Immature natural killer cell (primary cell): ENCODE results near the gene ATG7. TPM values are rescaled to one million over a fixed set of nuclear protein-coding genes. Genes with fewer than 3 reads are reported as not detected.
A peak's percentile ranks its signal among the peaks of the same experiment; 100 is the strongest.
"Not testable (repeated sequence)": the region's sequence is repeated elsewhere in the genome, so short reads cannot be mapped to it uniquely, and the experiment has no call there.

Source experiments
- DNase-seq, 3 donors: peaks; one replicate each; pipeline ENCODE4 v3.0.0; 2022; ENCODE audit warnings: mixed read lengths in 1 of 3
- H3K27ac Mint-ChIP-seq, 6 donors: one replicate each; pipeline ENCODE4 v1.8.0; 2020; ENCODE audit warnings: mixed read lengths in 6 of 6, mild to moderate bottlenecking in 5 of 6, inconsistent platforms in 4 of 6, moderate library complexity in 3 of 6
- H3K27me3 Mint-ChIP-seq, 3 donors: one replicate each; pipeline ENCODE4 v1.8.0; 2020 to 2021; ENCODE audit warnings: low read depth in 3 of 3, mild to moderate bottlenecking in 3 of 3, mixed read lengths in 3 of 3, moderate library complexity in 3 of 3, inconsistent platforms in 1 of 3
- H3K36me3 Mint-ChIP-seq, 3 donors: one replicate each; pipeline ENCODE4 v1.8.0; 2020; ENCODE audit warnings: mixed read lengths in 3 of 3, inconsistent platforms in 2 of 3, mild to moderate bottlenecking in 2 of 3
- H3K4me1 Mint-ChIP-seq, 2 donors: one replicate each; pipeline ENCODE4 v1.8.0; 2020; ENCODE audit warnings: inconsistent platforms in 2 of 2, mild to moderate bottlenecking in 2 of 2, mixed read lengths in 2 of 2, moderate library complexity in 1 of 2
- H3K4me3 Mint-ChIP-seq, 5 donors: one replicate each; pipeline ENCODE4 v1.8.0; 2020; ENCODE audit warnings: mild to moderate bottlenecking in 5 of 5, mixed read lengths in 5 of 5, inconsistent platforms in 3 of 5, moderate library complexity in 3 of 5
- H3K9me3 Mint-ChIP-seq, 6 donors: one replicate each; pipeline ENCODE4 v1.8.0; 2020; ENCODE audit warnings: mild to moderate bottlenecking in 6 of 6, mixed read lengths in 6 of 6, inconsistent platforms in 4 of 6, moderate library complexity in 3 of 6
- polyA plus RNA-seq, 3 donors: library from polyadenylated mRNA; unstranded; fragments of 300-500 nt; fragmentation: Illumina TruSeq; gene quantifications; one replicate each; pipeline ENCODE4 v1.2.3, GENCODE V29; 2021

The ATG7 gene
- polyA plus RNA-seq, 3 donors from 2014 or later: 12.9 to 22.1 (median 14.0) TPM

DNA sequence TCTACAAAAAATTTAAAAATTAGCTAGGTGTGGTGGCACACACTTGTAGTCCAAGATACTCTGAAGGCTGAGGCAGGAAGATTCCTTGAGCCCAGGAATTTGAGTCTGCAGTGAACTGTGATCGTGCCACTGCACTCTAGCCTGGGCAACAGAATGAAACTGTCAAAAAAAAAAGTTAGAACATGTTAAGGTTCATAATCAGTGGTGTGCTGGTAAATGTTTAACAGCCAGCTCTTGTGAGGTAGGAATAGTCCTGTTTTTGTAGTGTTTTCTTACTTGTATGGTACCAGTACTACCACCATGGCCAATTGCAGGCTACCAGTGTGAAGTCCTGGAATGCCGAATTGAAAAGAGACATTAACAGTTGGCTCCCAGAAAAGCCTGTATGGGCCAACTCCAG, 50.7 kb downstream of the ATG7 start:
- Mint-ChIP-seq H3K4me3 (no peak overlapping the region), H3K9me3 (no peaks in the 10 kb centered on the region), H3K27me3 (no peaks in the 10 kb centered on the region), H3K4me1 (no peaks in the 10 kb centered on the region), H3K27ac (peak overlapping the region in 1 of 6 donors; percentile 5), H3K36me3 (peaks cover 24 to 70% (median 34%) of the 10 kb centered on the region in 3 donors)
- DNase-seq: no peak

DNA sequence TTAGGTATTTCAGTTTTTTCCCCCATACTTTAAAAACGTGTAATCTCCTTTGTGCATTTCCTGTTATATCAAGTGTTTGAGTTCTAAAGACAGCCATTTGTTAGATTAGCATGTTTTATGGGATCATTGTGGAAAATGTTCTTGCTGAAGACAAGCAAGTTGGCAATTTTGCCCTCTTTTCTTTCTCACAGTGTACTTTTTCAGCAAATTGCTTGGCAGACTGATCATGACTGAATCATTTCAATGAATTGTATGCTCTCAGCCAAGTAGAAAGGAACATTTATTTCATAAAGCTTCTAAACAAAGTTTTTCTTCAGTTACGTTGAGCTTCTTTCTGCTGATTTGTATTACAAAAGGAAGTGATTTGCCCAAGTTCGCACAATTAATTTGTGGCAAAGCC, 51.6 kb downstream of the ATG7 start:
- no peak for DNase-seq
- Mint-ChIP-seq H3K27ac (peak overlapping the region in 1 of 6 donors; percentile 35), H3K4me3 (no peak overlapping the region), H3K9me3 (no peaks in the 10 kb centered on the region), H3K36me3 (peaks cover 15 to 61% (median 25%) of the 10 kb centered on the region in 3 donors), H3K4me1 (no peaks in the 10 kb centered on the region), H3K27me3 (no peaks in the 10 kb centered on the region)

DNA sequence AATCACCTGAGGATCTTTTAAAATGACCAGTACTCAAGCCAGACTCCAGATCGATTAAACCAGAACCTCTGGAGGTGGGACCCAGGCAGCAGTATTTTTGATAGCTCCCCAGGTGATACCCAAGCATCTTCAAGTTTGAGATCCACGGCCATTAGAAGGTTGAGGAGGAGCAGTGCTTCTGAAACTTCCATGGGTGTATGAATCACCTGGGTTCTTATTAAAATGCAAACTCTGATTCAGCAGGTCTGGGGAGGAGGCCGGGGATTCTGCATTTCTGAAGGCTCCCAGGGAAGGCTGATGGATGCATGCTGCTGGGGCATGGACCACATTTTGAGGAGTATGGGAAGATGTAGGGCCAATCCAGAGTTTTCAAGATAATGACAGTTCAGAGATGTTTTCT, 55.4 kb downstream of the ATG7 start:
- H3K36me3 Mint-ChIP-seq: peaks cover 16 to 38% (median 20%) of the 10 kb centered on the region in 3 donors
- H3K27me3 Mint-ChIP-seq: no peaks in the 10 kb centered on the region
- no peak overlapping the region for H3K4me3 Mint-ChIP-seq
- DNase-seq: no peak
- H3K27ac Mint-ChIP-seq: no peak overlapping the region
- H3K4me1 Mint-ChIP-seq: no peaks in the 10 kb centered on the region
- H3K9me3 Mint-ChIP-seq: no peaks in the 10 kb centered on the region

DNA sequence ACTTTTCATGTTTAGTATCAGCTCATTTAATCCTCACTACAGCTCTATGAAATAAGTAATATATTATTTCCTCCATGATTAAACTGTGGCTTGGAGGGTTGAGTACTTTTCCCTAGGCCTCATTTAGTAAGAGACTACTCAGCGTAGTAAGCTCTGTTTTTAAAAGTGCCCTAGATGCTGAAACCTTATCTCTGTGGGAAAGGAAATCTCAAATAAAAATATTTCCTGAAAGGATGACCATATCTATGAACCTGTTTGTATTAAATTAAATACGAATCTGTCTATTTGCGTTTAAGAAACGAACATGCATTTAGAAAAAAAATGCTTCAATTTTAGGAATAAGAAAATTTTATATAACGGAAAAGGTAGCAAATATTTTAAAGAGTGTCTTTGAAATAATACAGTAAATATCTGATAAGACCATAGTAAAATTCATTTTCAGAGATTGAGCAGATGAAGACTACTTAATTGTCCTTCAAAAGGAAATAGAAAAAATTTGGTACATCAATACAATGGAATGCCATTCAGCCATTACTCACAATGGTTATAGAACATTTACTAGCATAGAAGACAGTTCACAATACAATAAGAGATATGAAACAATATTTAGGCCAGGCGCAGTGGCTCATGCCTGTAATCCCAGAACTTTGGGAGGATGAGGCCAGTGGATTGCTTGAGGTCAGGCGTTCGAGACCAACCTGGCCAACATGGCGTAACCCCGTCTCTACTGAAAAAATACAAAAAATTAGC, 56.2 kb downstream of the ATG7 start:
- H3K9me3 Mint-ChIP-seq: no peaks in the 10 kb centered on the region
- no peak overlapping the region for H3K4me3 Mint-ChIP-seq
- H3K27me3 Mint-ChIP-seq: no peaks in the 10 kb centered on the region
- H3K36me3 Mint-ChIP-seq: peaks cover 13 to 41% (median 20%) of the 10 kb centered on the region in 3 donors
- H3K27ac Mint-ChIP-seq: no peak overlapping the region
- H3K4me1 Mint-ChIP-seq: no peaks in the 10 kb centered on the region
- no peak for DNase-seq

DNA sequence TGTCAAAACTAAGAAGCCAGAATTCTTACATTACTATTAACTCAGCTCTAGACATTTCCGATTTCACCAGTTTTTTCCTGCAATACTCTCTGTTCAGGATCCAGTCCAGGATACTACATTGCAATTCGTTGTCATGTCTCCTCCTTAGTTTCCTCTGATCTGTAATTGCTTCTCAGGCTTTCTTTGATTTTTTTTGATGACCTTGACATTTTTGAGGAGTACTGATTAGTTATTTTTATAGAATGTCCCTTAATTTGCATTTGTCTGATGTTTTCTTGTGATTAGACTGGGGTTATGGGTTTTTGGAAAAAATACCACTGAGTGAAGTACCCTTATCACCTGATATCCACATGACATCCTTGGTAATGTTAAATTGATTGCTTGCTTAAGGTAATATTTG, 57.6 kb downstream of the ATG7 start:
- peak overlapping the region in 1 of 6 donors; percentile 20 for H3K27ac Mint-ChIP-seq

DNA sequence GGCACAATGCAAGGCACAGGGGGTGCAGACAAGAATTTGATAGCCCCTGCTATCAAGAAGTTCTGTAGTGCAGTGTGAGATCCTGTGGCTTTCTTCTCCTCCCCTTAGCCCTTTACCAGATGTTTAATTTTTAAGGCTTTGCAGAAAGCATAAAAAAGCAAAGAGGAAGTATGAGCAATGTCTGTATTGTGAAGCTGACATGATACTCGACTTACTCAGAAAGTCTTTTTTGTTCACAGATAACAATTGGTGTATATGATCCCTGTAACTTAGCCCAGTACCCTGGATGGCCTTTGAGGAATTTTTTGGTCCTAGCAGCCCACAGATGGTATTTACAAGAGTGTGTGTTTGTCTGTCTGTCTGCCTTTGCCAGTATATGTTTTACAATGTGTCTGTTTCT, 58.9 kb downstream of the ATG7 start:
- Mint-ChIP-seq H3K4me3 (no peak overlapping the region), H3K4me1 (no peaks in the 10 kb centered on the region), H3K36me3 (peaks cover 12 to 29% (median 13%) of the 10 kb centered on the region in 3 donors), H3K27ac (peak overlapping the region in 4 of 6 donors; percentile 9 to 72 (median 14)), H3K9me3 (no peaks in the 10 kb centered on the region), H3K27me3 (no peaks in the 10 kb centered on the region)
- DNase-seq: no peak

More for the DNA sequence above, 57.6 kb downstream of the ATG7 start:
- no peaks in the 10 kb centered on the region for H3K27me3 Mint-ChIP-seq
- no peaks in the 10 kb centered on the region for H3K4me1 Mint-ChIP-seq
- no peak for DNase-seq
- peaks cover 8 to 34% (median 15%) of the 10 kb centered on the region in 3 donors for H3K36me3 Mint-ChIP-seq
- H3K9me3 Mint-ChIP-seq: no peaks in the 10 kb centered on the region
- H3K4me3 Mint-ChIP-seq: no peak overlapping the region

DNA sequence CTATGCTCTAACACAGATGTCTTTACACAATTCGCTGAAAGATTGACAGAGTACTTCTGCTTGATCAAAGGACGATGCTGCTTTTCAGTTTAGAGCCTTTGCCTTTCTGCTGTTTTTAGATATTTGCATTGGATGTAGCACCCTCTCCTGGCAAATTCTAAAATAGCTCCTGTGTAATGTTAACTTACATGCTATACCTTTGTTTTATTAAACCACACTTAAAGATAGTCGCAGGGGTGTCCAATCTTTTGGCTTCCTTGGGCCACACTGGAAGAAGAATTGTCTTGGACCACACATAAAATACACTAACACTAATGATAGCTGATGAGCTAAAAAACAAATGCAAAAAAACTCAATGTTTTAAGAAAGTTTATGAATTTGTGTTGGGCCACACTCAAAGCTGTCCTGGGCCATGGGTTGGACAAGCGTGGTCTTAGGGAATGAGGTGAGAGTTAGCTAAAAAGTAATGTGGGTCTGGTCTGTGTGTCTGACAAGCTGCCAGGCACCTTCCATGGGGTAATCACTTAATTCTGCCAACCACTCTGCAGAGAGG, 62.9 kb downstream of the ATG7 start:
- peaks cover 5 to 16% (median 12%) of the 10 kb centered on the region in 3 donors for H3K36me3 Mint-ChIP-seq
- peak; percentile 45 to 60 (median 50) for DNase-seq

DNA sequence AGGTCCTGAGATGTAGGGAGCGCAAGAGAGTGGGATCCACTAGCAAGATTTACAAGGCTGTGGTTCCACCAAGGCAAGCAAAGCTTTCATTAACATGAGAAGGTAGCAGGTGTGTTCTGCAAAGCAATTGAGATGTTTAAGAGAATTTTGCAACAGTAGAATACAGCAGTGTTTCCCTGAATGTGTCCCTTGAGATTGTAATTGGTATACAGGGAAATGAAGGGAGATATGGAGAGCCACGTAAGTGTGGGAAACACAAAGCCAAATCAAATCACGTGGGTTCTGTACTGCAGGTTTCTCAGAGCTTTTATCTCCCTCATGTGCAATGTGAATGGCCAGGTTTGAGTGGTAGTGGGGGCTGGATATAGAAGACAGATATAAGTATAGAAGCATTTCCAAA, 67.3 kb downstream of the ATG7 start:
- peaks cover 15 to 31% (median 18%) of the 10 kb centered on the region in 3 donors for H3K36me3 Mint-ChIP-seq
- no peaks in the 10 kb centered on the region for H3K27me3 Mint-ChIP-seq
- no peaks in the 10 kb centered on the region for H3K4me1 Mint-ChIP-seq
- H3K9me3 Mint-ChIP-seq: no peaks in the 10 kb centered on the region
- no peak for DNase-seq
- H3K27ac Mint-ChIP-seq: peak overlapping the region in 4 of 6 donors; percentile 26 to 43 (median 38)
- no peak overlapping the region for H3K4me3 Mint-ChIP-seq

More for the DNA sequence above, 62.9 kb downstream of the ATG7 start:
- Mint-ChIP-seq H3K27me3 (no peaks in the 10 kb centered on the region), H3K9me3 (no peaks in the 10 kb centered on the region), H3K27ac (peak overlapping the region in 1 of 6 donors; percentile 31), H3K4me1 (no peaks in the 10 kb centered on the region), H3K4me3 (no peak overlapping the region)

DNA sequence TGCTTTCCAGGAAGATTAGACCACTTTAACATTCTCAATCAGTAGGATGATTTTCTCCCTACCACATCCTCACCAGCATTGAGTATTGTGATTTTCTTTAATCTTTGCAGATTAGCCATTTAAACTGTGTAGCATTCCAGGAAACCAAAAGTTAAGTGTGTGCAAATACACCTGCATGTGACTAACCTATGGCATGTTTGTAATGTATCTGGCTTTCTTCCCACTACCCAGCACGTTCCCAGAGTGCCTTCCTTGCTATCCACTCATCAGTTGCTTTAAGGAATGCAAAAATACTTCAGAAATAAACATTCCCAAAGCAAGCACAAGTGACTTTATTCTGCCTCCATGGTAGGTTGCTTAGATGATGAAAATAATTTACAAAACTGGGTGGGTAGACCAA, 74.2 kb downstream of the ATG7 start:
- DNase-seq: no peak

DNA sequence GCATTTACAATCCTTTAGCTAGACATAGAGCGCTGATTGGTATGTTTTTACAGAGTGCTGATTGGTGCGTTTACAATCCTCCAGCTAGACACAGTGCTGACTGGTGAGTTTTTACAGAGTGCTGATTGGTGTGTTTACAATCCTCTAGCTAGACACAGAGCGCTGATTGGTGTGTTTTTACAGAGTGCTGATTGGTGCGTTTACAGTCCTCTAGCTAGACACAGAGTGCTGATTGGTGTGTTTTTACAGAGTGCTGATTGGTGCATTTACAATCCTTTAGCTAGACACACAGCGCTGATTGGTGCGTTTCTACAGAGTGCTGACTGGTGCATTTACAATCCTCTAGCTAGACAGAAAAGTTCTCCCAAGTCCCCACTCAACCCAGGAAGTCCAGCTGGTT, 76.7 kb downstream of the ATG7 start:
- H3K4me1 Mint-ChIP-seq, DNase-seq, H3K27me3 Mint-ChIP-seq, H3K27ac Mint-ChIP-seq, H3K9me3 Mint-ChIP-seq, H3K4me3 Mint-ChIP-seq: not testable (repeated sequence)
- peaks cover 24 to 80% (median 68%) of the 10 kb centered on the region in 3 donors for H3K36me3 Mint-ChIP-seq

More for the DNA sequence above, 74.2 kb downstream of the ATG7 start:
- no peak overlapping the region for H3K27ac Mint-ChIP-seq
- H3K9me3 Mint-ChIP-seq: no peaks in the 10 kb centered on the region
- no peaks in the 10 kb centered on the region for H3K4me1 Mint-ChIP-seq
- no peaks in the 10 kb centered on the region for H3K27me3 Mint-ChIP-seq
- peaks cover 30 to 71% (median 66%) of the 10 kb centered on the region in 3 donors for H3K36me3 Mint-ChIP-seq
- no peak overlapping the region for H3K4me3 Mint-ChIP-seq

DNA sequence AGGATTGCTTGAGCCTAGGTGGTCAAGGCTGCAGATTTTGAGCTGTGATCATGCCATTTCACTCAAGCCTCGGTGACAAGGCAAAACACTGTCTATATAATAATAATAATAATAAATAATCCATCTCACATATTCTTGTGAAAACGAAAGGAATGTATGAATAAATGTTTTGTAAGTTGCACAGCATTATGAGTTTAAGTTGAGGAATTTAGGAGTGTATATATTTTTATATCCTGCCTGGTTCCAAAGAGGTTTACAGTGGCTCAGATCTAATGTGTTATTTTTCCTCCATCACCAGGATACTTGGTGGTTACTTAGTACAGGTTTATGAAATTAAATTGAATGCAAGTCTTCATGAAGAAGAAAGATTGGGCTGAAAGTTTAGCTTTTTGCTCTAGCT, 77.2 kb downstream of the ATG7 start:
- Mint-ChIP-seq H3K36me3 (peaks cover 21 to 77% (median 63%) of the 10 kb centered on the region in 3 donors), H3K4me1 (no peaks in the 10 kb centered on the region), H3K27ac (peak overlapping the region in 1 of 6 donors; percentile 33), H3K9me3 (no peaks in the 10 kb centered on the region), H3K4me3 (no peak overlapping the region), H3K27me3 (peaks cover 0 to 1% (median 0%) of the 10 kb centered on the region in 3 donors)
- DNase-seq: no peak

DNA sequence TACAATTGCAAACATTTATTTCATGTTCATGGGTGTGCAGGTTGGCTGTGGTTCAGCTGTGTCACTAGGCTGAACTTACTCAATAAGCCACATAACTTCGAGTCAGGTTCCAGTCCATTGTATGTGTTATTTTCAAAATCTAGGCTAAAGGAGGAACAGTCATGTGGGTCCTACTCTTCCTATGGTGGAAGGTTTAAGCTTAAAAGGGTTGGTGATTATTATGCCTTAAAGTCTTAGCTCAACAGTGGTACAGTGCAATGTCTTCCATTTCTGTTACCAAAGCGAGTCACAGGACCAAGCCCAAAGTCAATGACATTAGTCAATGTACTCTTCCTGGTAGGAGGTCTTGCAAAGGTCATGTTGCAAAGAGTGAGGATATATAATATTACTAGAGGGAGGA, 78.2 kb downstream of the ATG7 start:
- Mint-ChIP-seq H3K36me3 (peaks cover 21 to 73% (median 56%) of the 10 kb centered on the region in 3 donors), H3K4me1 (no peaks in the 10 kb centered on the region)

DNA sequence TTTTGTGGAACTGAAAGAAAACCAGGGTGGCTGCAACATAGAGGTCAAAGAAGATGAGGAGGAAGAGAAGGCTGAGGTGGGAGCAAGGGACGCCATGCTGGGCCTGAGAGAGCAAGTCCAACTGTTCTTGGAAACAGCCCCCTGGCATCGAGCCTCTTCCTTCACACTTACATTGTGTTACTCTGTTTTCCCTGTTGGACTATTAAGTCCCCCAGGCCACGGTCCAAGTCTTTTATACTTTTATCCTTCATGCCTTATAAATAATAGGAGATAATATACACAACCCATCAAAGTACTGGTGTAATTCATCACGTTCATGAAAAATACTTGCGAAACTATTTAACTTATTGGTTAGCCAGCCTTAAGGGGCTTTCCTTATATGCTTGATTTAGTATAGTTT, 79.3 kb downstream of the ATG7 start:
- no peak overlapping the region for H3K27ac Mint-ChIP-seq
- no peaks in the 10 kb centered on the region for H3K9me3 Mint-ChIP-seq
- H3K4me1 Mint-ChIP-seq: no peaks in the 10 kb centered on the region
- DNase-seq: no peak
- no peak overlapping the region for H3K4me3 Mint-ChIP-seq
- H3K36me3 Mint-ChIP-seq: peaks cover 21 to 68% (median 47%) of the 10 kb centered on the region in 3 donors
- H3K27me3 Mint-ChIP-seq: peaks cover 0 to 1% (median 0%) of the 10 kb centered on the region in 3 donors

More for the DNA sequence above, 78.2 kb downstream of the ATG7 start:
- no peak for DNase-seq
- Mint-ChIP-seq H3K27me3 (peaks cover 0 to 1% (median 0%) of the 10 kb centered on the region in 3 donors), H3K4me3 (no peak overlapping the region), H3K9me3 (no peaks in the 10 kb centered on the region), H3K27ac (no peak overlapping the region)

DNA sequence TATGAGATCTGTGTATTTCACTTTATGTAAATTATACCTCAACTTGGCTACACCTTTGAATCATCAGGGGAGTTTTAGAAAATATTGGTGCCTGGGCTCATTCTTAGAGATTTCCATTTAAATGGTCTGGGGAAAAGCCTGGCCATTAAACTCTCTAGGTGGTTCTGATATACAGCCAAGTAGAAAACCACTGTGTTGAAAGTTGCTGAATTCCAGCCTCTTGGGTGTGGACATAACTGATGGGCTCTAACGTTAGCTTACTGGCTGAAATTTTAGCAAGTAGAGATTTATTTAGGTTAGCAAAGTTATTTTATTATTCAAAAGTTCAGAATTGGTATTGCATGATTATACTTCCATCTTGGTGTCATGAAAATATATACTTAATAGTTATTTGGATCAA, 84.1 kb downstream of the ATG7 start:
- Mint-ChIP-seq H3K36me3 (peaks cover 11 to 40% (median 15%) of the 10 kb centered on the region in 3 donors), H3K27ac (no peak overlapping the region), H3K9me3 (no peaks in the 10 kb centered on the region), H3K4me3 (no peak overlapping the region), H3K4me1 (no peaks in the 10 kb centered on the region), H3K27me3 (peaks cover 0 to 1% (median 0%) of the 10 kb centered on the region in 3 donors)
- DNase-seq: no peak
